NCI-H2227 (cell line): ENCODE data around the gene OPCML.
A peak's percentile ranks its signal among the peaks of the same experiment; 100 is the strongest.

Source experiments
- DNase-seq: peaks from one replicate; lab custom pipeline; 2025; ENCODE audit not compliant: unreplicated experiment; lab: John Stamatoyannopoulos, UW

OPCML gene

GRCh38 chr11:132648851-132649250, 883.5 kb downstream of the OPCML start:
- no peak for DNase-seq

GRCh38 chr11:132646890-132647289, 885.4 kb downstream of the OPCML start:
- DNase-seq = no peak

- peak; percentile 13 for DNase-seq
Observed at GRCh38 chr11:132644520-132645239, 887.6 kb downstream of the OPCML start.

GRCh38 chr11:132643239-132643638, 889.1 kb downstream of the OPCML start:
- DNase-seq = no peak

GRCh38 chr11:132640952-132641351, 891.3 kb downstream of the OPCML start:
- no peak for DNase-seq

- no peak for DNase-seq
Observed at GRCh38 chr11:132639986-132640385, 892.3 kb downstream of the OPCML start.

GRCh38 chr11:132639403-132639802, 892.9 kb downstream of the OPCML start:
- no peak for DNase-seq

GRCh38 chr11:132638423-132638822, 893.9 kb downstream of the OPCML start:
- no peak for DNase-seq

GRCh38 chr11:132636523-132636922, 895.8 kb downstream of the OPCML start:
- DNase-seq = no peak

GRCh38 chr11:132632641-132633124, 899.6 kb downstream of the OPCML start:
- no peak for DNase-seq

GRCh38 chr11:132631989-132632388, 900.3 kb downstream of the OPCML start:
- no peak for DNase-seq

GRCh38 chr11:132627981-132628380, 904.3 kb downstream of the OPCML start:
- no peak for DNase-seq

GRCh38 chr11:132626446-132626845, 905.9 kb downstream of the OPCML start:
- DNase-seq = no peak

GRCh38 chr11:132623511-132623910, 908.8 kb downstream of the OPCML start:
- DNase-seq = no peak

- no peak for DNase-seq
Observed at GRCh38 chr11:132621976-132622580, 910.2 kb downstream of the OPCML start.

- DNase-seq = no peak
Observed at GRCh38 chr11:132620423-132620822, 911.9 kb downstream of the OPCML start.

- no peak for DNase-seq
Observed at GRCh38 chr11:132610791-132611190, 921.5 kb downstream of the OPCML start.

GRCh38 chr11:132610216-132610615, 922.1 kb downstream of the OPCML start:
- no peak for DNase-seq

- DNase-seq = no peak
Observed at GRCh38 chr11:132607575-132607974, 924.7 kb downstream of the OPCML start.

GRCh38 chr11:132605825-132606570, 926.3 kb downstream of the OPCML start:
- DNase-seq = no peak

GRCh38 chr11:132604431-132604830, 927.9 kb downstream of the OPCML start:
- DNase-seq = no peak

GRCh38 chr11:132601875-132602274, 930.4 kb downstream of the OPCML start:
- no peak for DNase-seq
